SK-N-SH (cell line): ENCODE data around the gene ABLIM1. TPM values are rescaled to one million over a fixed set of nuclear protein-coding genes. Genes with fewer than 3 reads are reported as not detected.

Source experiments
- CTCF ChIA-PET: fragments of 300-600, 350-600 bp; formaldehyde crosslinking; extraction: SDS; loops from one replicate; lab custom pipeline; 2021; lab: Yijun Ruan, JAX
- POLR2A ChIA-PET: fragments of 350-600 bp; sonication (Branson Sonifier 250); formaldehyde crosslinking; extraction: SDS; loops from one replicate; lab custom pipeline; 2020; ENCODE audit warnings: antibody characterized with exemption, inconsistent platforms; lab: Yijun Ruan, JAX
- DNase-seq: peaks from one replicate; pipeline ENCODE4 v3.0.0; 2012
- H2AFZ ChIP-seq: fragments of 200-600 bp; sonication (generic); 2 replicates; pipeline ENCODE4 v1.8.1; 2016; ENCODE audit warnings: antibody characterized with exemption, mild to moderate bottlenecking, low read depth
- H3F3A ChIP-seq: fragments of 200-600 bp; sonication (generic); replicated peaks from 2 replicates; pipeline ENCODE3; 2016; ENCODE audit warnings: antibody characterized with exemption, mild to moderate bottlenecking; ENCODE audit not compliant: insufficient read depth
- H3K27ac ChIP-seq, 2 experiments: fragments of 200-500 bp in 1 of 2; fragments of 200-600 bp in 1 of 2; sonication (Bioruptor generic) in 1 of 2; sonication (generic), shearing (Covaris generic) in 1 of 2; 2 replicates each; pipeline versions ENCODE4 v1.5.1 to v1.6.1; 2014 to 2016; ENCODE audit warnings: low read depth in 2 of 2, inconsistent platforms in 1 of 2, low read length in 1 of 2, mild to moderate bottlenecking in 1 of 2, mixed read lengths in 1 of 2
- H3K27me3 ChIP-seq: fragments of 200-600 bp; sonication (generic), shearing (Covaris generic); 2 replicates; pipeline ENCODE4 v1.6.1; 2016; ENCODE audit warnings: mixed run types; ENCODE audit not compliant: insufficient read depth
- H3K36me3 ChIP-seq, 2 experiments: fragments of 200-500 bp in 1 of 2; fragments of 200-600 bp in 1 of 2; sonication (Bioruptor generic) in 1 of 2; sonication (generic) in 1 of 2; replicated peaks in 1 of 2; 2 replicates each; pipeline versions ENCODE3 to v1.5.1; 2014 to 2016; ENCODE audit warnings: low read length in 1 of 2, mild to moderate bottlenecking in 1 of 2; ENCODE audit not compliant: insufficient read depth in 2 of 2, control insufficient read depth in 1 of 2
- H3K4me1 ChIP-seq, 2 experiments: fragments of 200-500 bp in 1 of 2; fragments of 200-600 bp in 1 of 2; sonication (Bioruptor generic) in 1 of 2; sonication (generic), shearing (Covaris generic) in 1 of 2; 2 replicates each; pipeline versions ENCODE4 v1.5.1 to v1.6.1; 2014 to 2016; ENCODE audit warnings: low read depth in 1 of 2, low read length in 1 of 2, mixed run types in 1 of 2; ENCODE audit not compliant: insufficient read depth in 2 of 2, control insufficient read depth in 1 of 2
- H3K4me2 ChIP-seq: fragments of 200-600 bp; sonication (generic), shearing (Covaris generic); 2 replicates; pipeline ENCODE4 v1.6.1; 2017; ENCODE audit warnings: mixed run types
- H3K4me3 ChIP-seq, 2 experiments: fragments of 200-500 bp in 1 of 2; fragments of 200-600 bp in 1 of 2; sonication (Bioruptor generic) in 1 of 2; sonication (generic), shearing (Covaris generic) in 1 of 2; 2 replicates each; pipeline versions ENCODE4 v1.5.1 to v1.8.1; 2014 to 2016; ENCODE audit warnings: low read depth in 2 of 2, inconsistent platforms in 1 of 2, low read length in 1 of 2, mild to moderate bottlenecking in 1 of 2, mixed read lengths in 1 of 2, moderate library complexity in 1 of 2
- H3K79me2 ChIP-seq: fragments of 200-600 bp; sonication (generic); 2 replicates; pipeline ENCODE4 v1.8.1; 2017; ENCODE audit warnings: mild to moderate bottlenecking; ENCODE audit not compliant: insufficient read depth
- H3K9ac ChIP-seq: fragments of 200-600 bp; sonication (generic); 2 replicates; pipeline ENCODE4 v1.6.1; 2017; ENCODE audit warnings: mixed run types
- H3K9me2 ChIP-seq: fragments of 200-600 bp; sonication (generic); 2 replicates; pipeline ENCODE4 v1.6.1; 2017; ENCODE audit warnings: mixed run types
- H3K9me3 ChIP-seq: fragments of 200-600 bp; sonication (generic); 2 replicates; pipeline ENCODE4 v1.6.1; 2017; ENCODE audit warnings: mixed run types, mild to moderate bottlenecking, moderate library complexity
- H4K20me1 ChIP-seq: fragments of 200-600 bp; sonication (generic); 2 replicates; pipeline ENCODE4 v1.6.1; 2017; ENCODE audit warnings: mild to moderate bottlenecking, mixed run types; ENCODE audit not compliant: insufficient read depth
- EZH2phosphoT487 ChIP-seq: fragments of 200-600 bp; sonication (generic); IDR thresholded peaks from 2 replicates; pipeline ENCODE4 v1.6.1; 2017; ENCODE audit warnings: low read depth, mixed run types, mild to moderate bottlenecking, antibody characterized with exemption, moderate library complexity, borderline replicate concordance
- FOSL2 ChIP-seq: IDR thresholded peaks from 2 replicates; pipeline ENCODE4 v1.4.0; 2012; ENCODE audit warnings: low read depth, mild to moderate bottlenecking, moderate library complexity, borderline replicate concordance
- FOXM1 ChIP-seq: IDR thresholded peaks from 2 replicates; pipeline ENCODE4 v1.4.0; 2012; ENCODE audit warnings: low read depth, mild to moderate bottlenecking
- GABPA ChIP-seq: IDR thresholded peaks from 2 replicates; pipeline ENCODE4 v1.4.0; 2012; ENCODE audit warnings: low read depth, mild to moderate bottlenecking
- JUND ChIP-seq: IDR thresholded peaks from 2 replicates; pipeline ENCODE4 v1.4.0; 2012
- MAX ChIP-seq: IDR thresholded peaks from 2 replicates; pipeline ENCODE4 v1.4.0; 2012; ENCODE audit warnings: low read depth
- MEF2A ChIP-seq: IDR thresholded peaks from 2 replicates; pipeline ENCODE4 v1.4.0; 2012; ENCODE audit warnings: low read depth, borderline replicate concordance
- NRF1 ChIP-seq: IDR thresholded peaks from 2 replicates; pipeline ENCODE4 v1.6.1; 2012; ENCODE audit warnings: low read depth, mild to moderate bottlenecking, low read length
- REST ChIP-seq: IDR thresholded peaks from 2 replicates; pipeline ENCODE4 v1.6.1; 2012; ENCODE audit warnings: mild to moderate bottlenecking, low read depth, low read length, moderate library complexity
- SMC3 ChIP-seq: IDR thresholded peaks from 2 replicates; pipeline ENCODE4 v1.6.1; 2012; ENCODE audit warnings: low read depth, low read length, improper control_type of control experiment
- YY1 ChIP-seq: IDR thresholded peaks from 2 replicates; pipeline ENCODE4 v1.4.0; 2012; ENCODE audit warnings: low read depth, mild to moderate bottlenecking
- WGBS: methylation state at CpG from one replicate; pipeline ENCODE4 v1.1.6; 2017; ENCODE audit warnings: low lambda C conversion rate; 5-methylcytosine and 5-hydroxymethylcytosine counted together
- polyA plus RNA-seq, 3 experiments: library from polyadenylated mRNA; depleted of rRNA; stranded (reverse); fragments of >200 nt; gene quantifications; 2 replicates each; pipeline ENCODE4 v1.2.3, GENCODE V29; 2012
- TF ChIP-seq, protein P1 (sequence below): fragments of 150-350 bp; IDR thresholded peaks from 2 replicates; pipeline ENCODE4 v1.6.1; 2017; ENCODE audit warnings: antibody characterized with exemption, low read length, low read depth, borderline replicate concordance
- TF ChIP-seq, protein P2 (sequence below): fragments of 200-600 bp; sonication (generic); IDR thresholded peaks from 2 replicates; pipeline ENCODE4 v1.6.1; 2017; ENCODE audit warnings: antibody characterized with exemption, mild to moderate bottlenecking, moderate library complexity

ABLIM1 gene
- polyA plus RNA-seq, 1 of the 3 experiments (the other 2 are of a cell fraction), result 16.1 TPM

DNA sequence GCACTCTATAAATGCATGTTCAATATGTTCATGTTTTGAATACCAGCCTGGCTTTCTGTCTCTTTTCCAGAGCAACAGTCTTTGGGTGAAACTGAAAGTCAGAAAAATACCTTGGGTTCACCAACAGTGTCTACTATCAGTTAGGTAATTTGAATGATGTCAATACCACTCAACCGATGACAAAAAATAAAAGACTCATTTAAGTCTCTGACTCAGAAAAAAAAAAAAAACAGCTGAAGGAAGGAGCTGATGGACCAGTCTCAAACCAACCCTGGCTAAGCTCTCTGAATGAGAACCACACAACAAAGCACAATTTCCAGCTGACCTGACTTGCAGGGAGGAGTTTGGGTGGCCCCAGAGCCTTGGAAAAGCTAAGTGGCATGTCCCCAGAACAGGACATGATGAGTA, 42.5 kb downstream of the ABLIM1 start:
- DNase-seq, result no peak
- H3K4me2 ChIP-seq, result no peak overlapping the region
- POLR2A ChIA-PET, result no interaction called here
- H3K27me3 ChIP-seq, result no peaks in the 10 kb centered on the region
- 90% methylated on average over 1 of the region's 1 CpG for WGBS
- no peaks in the 10 kb centered on the region for H3K79me2 ChIP-seq
- no peak overlapping the region for H3K27ac ChIP-seq
- TF ChIP-seq FOSL2 (no peak), SMC3 (no peak), YY1 (no peak)
- H3K9me2 ChIP-seq, result no peaks in the 10 kb centered on the region
- H3K4me3 ChIP-seq, result no peak overlapping the region
- H3K9me3 ChIP-seq, result no peaks in the 10 kb centered on the region
- H3K4me1 ChIP-seq, result no peaks in the 10 kb centered on the region
- CTCF ChIA-PET, result no interaction called here
- no peak overlapping the region for H2AFZ ChIP-seq
- no peaks in the 10 kb centered on the region for H3K36me3 ChIP-seq
- H4K20me1 ChIP-seq, result no peaks in the 10 kb centered on the region
- no peak overlapping the region for H3K9ac ChIP-seq
- no peaks in the 10 kb centered on the region for H3F3A ChIP-seq

DNA sequence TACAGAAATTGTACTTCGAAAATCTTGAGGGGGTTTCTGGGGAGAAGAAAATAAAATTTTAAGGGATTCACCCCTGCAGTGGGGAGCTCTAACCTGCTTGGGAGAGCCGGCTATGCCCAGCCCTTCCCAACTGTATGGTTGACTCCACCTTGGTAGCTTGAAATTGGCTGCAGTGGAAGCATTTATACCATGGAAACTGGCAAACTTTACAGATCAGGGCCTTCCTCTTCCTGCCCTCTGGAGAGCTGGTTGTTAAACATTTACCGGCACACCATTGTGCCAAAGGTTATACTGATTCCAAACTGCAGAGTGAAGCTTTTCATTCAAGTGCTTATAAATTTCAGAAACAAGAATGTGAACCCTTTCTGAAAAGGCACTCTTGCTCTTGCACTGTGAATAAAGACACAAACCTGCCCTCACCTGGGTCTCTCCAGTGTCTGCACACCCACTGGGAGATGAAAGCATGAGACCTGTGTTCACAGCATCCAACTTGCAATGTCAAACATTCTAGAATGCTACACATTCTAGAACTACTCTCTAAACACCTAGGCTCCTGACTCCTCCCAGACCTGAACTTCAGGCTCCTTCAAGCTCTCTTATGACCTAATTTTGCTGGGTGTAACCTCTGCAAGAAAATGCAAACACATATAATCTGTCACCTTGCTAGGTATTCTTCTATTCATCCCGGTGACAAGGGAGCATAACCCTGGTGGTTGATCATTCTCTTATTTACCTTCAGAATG, 44.7 kb downstream of the ABLIM1 start:
- POLR2A ChIA-PET, result no interaction called here

More for the DNA sequence above, 44.7 kb downstream of the ABLIM1 start:
- TF ChIP-seq YY1, result no peak
- no peak for TF ChIP-seq MEF2A
- TF ChIP-seq EZH2phosphoT487, result no peak
- no peak for TF ChIP-seq NRF1
- TF ChIP-seq JUND, result no peak
- no peak for TF ChIP-seq FOSL2
- TF ChIP-seq, protein P1, sequence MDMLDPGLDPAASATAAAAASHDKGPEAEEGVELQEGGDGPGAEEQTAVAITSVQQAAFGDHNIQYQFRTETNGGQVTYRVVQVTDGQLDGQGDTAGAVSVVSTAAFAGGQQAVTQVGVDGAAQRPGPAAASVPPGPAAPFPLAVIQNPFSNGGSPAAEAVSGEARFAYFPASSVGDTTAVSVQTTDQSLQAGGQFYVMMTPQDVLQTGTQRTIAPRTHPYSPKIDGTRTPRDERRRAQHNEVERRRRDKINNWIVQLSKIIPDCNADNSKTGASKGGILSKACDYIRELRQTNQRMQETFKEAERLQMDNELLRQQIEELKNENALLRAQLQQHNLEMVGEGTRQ, result no peak
- no peak for TF ChIP-seq MAX
- no peak for TF ChIP-seq REST
- no peak for TF ChIP-seq GABPA
- TF ChIP-seq, protein P2, sequence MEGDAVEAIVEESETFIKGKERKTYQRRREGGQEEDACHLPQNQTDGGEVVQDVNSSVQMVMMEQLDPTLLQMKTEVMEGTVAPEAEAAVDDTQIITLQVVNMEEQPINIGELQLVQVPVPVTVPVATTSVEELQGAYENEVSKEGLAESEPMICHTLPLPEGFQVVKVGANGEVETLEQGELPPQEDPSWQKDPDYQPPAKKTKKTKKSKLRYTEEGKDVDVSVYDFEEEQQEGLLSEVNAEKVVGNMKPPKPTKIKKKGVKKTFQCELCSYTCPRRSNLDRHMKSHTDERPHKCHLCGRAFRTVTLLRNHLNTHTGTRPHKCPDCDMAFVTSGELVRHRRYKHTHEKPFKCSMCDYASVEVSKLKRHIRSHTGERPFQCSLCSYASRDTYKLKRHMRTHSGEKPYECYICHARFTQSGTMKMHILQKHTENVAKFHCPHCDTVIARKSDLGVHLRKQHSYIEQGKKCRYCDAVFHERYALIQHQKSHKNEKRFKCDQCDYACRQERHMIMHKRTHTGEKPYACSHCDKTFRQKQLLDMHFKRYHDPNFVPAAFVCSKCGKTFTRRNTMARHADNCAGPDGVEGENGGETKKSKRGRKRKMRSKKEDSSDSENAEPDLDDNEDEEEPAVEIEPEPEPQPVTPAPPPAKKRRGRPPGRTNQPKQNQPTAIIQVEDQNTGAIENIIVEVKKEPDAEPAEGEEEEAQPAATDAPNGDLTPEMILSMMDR, result no peak
- no peak for TF ChIP-seq FOXM1
- no peak overlapping the region for H3K4me2 ChIP-seq
- no peaks in the 10 kb centered on the region for H3K9me2 ChIP-seq
- H3F3A ChIP-seq, result no peaks in the 10 kb centered on the region
- H3K79me2 ChIP-seq, result no peaks in the 10 kb centered on the region
- CTCF ChIA-PET, result interaction anchor here (1.0 kb wide), 1 partner anchor 173 kb away, joined by 3 read pairs; no protein-coding TSS in a partner anchor
- no peak for DNase-seq
- no peaks in the 10 kb centered on the region for H3K36me3 ChIP-seq
- H2AFZ ChIP-seq, result no peak overlapping the region
- no peaks in the 10 kb centered on the region for H3K4me1 ChIP-seq
- no peak overlapping the region for H3K27ac ChIP-seq
- no peaks in the 10 kb centered on the region for H3K9me3 ChIP-seq
- H4K20me1 ChIP-seq, result no peaks in the 10 kb centered on the region
- no peak overlapping the region for H3K4me3 ChIP-seq
- H3K9ac ChIP-seq, result no peak overlapping the region
- H3K27me3 ChIP-seq, result no peaks in the 10 kb centered on the region
- 72% methylated on average over 4 of the region's 4 CpGs for WGBS
